HEK293 (cell line): ENCODE measurements around the gene GALNTL6.

ENCODE experiments used
- CTCF ChIA-PET: fragments of 350-600 bp; formaldehyde crosslinking; extraction: SDS; loops from one replicate; lab custom pipeline; 2021; ENCODE audit warnings: antibody characterized with exemption; lab: Yijun Ruan, JAX
- POLR2A ChIA-PET: fragments of 300-600 bp; formaldehyde crosslinking; extraction: SDS; loops from one replicate; lab custom pipeline; 2020; ENCODE audit warnings: antibody characterized with exemption, inconsistent platforms; lab: Yijun Ruan, JAX
- H3K27ac ChIP-seq: fragments of 200-500 bp; sonication (Bioruptor generic); 2 replicates; pipeline ENCODE4 v1.5.1; 2014; ENCODE audit warnings: low read depth, low read length, control low read depth, inconsistent platforms; ENCODE audit errors: extremely low read depth
- H3K36me3 ChIP-seq, 2 experiments: fragments of 200-500 bp in 1 of 2; sonication (Bioruptor generic) in 1 of 2; 1 replicate in 1 of 2; 2 replicates in 1 of 2; pipeline ENCODE4 v1.5.1; 2014 to 2017; ENCODE audit warnings: inconsistent platforms in 2 of 2, low read length in 2 of 2; ENCODE audit not compliant: control insufficient read depth in 2 of 2, insufficient read depth in 1 of 2
- H3K4me1 ChIP-seq: fragments of 200-500 bp; sonication (Bioruptor generic); 2 replicates; pipeline ENCODE4 v1.5.1; 2014; ENCODE audit warnings: mild to moderate bottlenecking, low read length, inconsistent platforms; ENCODE audit not compliant: control insufficient read depth, insufficient read depth
- H3K4me3 ChIP-seq: 2 replicates; pipeline ENCODE4 v1.5.1; 2011; ENCODE audit warnings: low read depth, mild to moderate bottlenecking, control low read depth, low read length, moderate library complexity
- H3K9me3 ChIP-seq: fragments of 200-500 bp; sonication (Bioruptor generic); 2 replicates; pipeline ENCODE4 v1.5.1; 2014; ENCODE audit warnings: low read depth, low read length, inconsistent platforms; ENCODE audit not compliant: control insufficient read depth, insufficient read depth
- GLI2 ChIP-seq: fragments of 450-650 bp; formaldehyde crosslinking; IDR thresholded peaks from 2 replicates; pipeline ENCODE4; 2017; ENCODE audit warnings: missing biosample characterization, missing genetic modification characterization, low read depth, borderline replicate concordance
- KLF9 ChIP-seq: fragments of 450-650 bp; formaldehyde crosslinking; IDR thresholded peaks from 2 replicates; pipeline ENCODE4 v1.5.1; 2016; ENCODE audit warnings: missing biosample characterization, missing genetic modification characterization, low read depth
- SP7 ChIP-seq: fragments of 450-650 bp; formaldehyde crosslinking; IDR thresholded peaks from 2 replicates; pipeline ENCODE4 v1.5.1; 2016; ENCODE audit warnings: missing biosample characterization, missing genetic modification characterization
- TCF7L2 ChIP-seq: IDR thresholded peaks from 2 replicates; pipeline ENCODE4 v1.6.1; 2011; ENCODE audit warnings: low read depth, mild to moderate bottlenecking, inconsistent platforms, low read length, moderate library complexity, borderline replicate concordance
- ZNF133 ChIP-seq: fragments of 450-650 bp; formaldehyde crosslinking; IDR thresholded peaks from 2 replicates; pipeline ENCODE4 v1.5.1; 2016; ENCODE audit warnings: missing biosample characterization, missing genetic modification characterization
- ZNF223 ChIP-seq: fragments of 450-650 bp; formaldehyde crosslinking; IDR thresholded peaks from 2 replicates; pipeline ENCODE4 v1.5.1; 2016; ENCODE audit warnings: missing biosample characterization, missing genetic modification characterization
- ZNF600 ChIP-seq: fragments of 450-650 bp; formaldehyde crosslinking; IDR thresholded peaks from 2 replicates; pipeline ENCODE4 v1.5.1; 2016; ENCODE audit warnings: missing biosample characterization, missing genetic modification characterization
- ZNF660 ChIP-seq: fragments of 450-650 bp; IDR thresholded peaks from 2 replicates; pipeline ENCODE4 v1.5.1; 2018; ENCODE audit warnings: missing biosample characterization, mild to moderate bottlenecking, missing genetic modification characterization
- ZNF664 ChIP-seq: fragments of 450-650 bp; formaldehyde crosslinking; IDR thresholded peaks from 2 replicates; pipeline ENCODE4 v1.5.1; 2016; ENCODE audit warnings: missing biosample characterization, missing genetic modification characterization
- ZNF785 ChIP-seq: fragments of 450-650 bp; formaldehyde crosslinking; IDR thresholded peaks from 2 replicates; pipeline ENCODE4 v1.5.1; 2016; ENCODE audit warnings: missing biosample characterization, missing genetic modification characterization
- TF ChIP-seq, protein P1 (sequence below): IDR thresholded peaks from 2 replicates; pipeline ENCODE4 v1.6.1; 2011; ENCODE audit warnings: mild to moderate bottlenecking, low read depth, low read length, borderline replicate concordance
- TF ChIP-seq, protein P2 (sequence below): fragments of 450-650 bp; formaldehyde crosslinking; IDR thresholded peaks from 2 replicates; pipeline ENCODE4 v1.5.1; 2017; ENCODE audit warnings: missing biosample characterization, missing genetic modification characterization
- TF ChIP-seq, protein P3 (sequence below): fragments of 450-650 bp; formaldehyde crosslinking; IDR thresholded peaks from 2 replicates; pipeline ENCODE4 v1.5.1; 2017; ENCODE audit warnings: missing biosample characterization, mild to moderate bottlenecking, missing genetic modification characterization, moderate library complexity
- TF ChIP-seq, protein P4 (sequence below): fragments of 450-650 bp; formaldehyde crosslinking; IDR thresholded peaks from 2 replicates; pipeline ENCODE4 v1.5.1; 2016; ENCODE audit warnings: missing biosample characterization, missing genetic modification characterization
- TF ChIP-seq, protein P5 (sequence below): fragments of 450-650 bp; formaldehyde crosslinking; IDR thresholded peaks from 2 replicates; pipeline ENCODE4 v1.5.1; 2016; ENCODE audit warnings: missing biosample characterization, missing genetic modification characterization
- TF ChIP-seq, protein P6 (sequence below): fragments of 450-650 bp; IDR thresholded peaks from 2 replicates; pipeline ENCODE4 v1.5.1; 2018; ENCODE audit warnings: missing biosample characterization, missing genetic modification characterization
- TF ChIP-seq, protein P7 (sequence below): fragments of 450-650 bp; formaldehyde crosslinking; IDR thresholded peaks from 2 replicates; pipeline ENCODE4 v1.5.1; 2017; ENCODE audit warnings: missing biosample characterization, missing genetic modification characterization

GALNTL6 gene

DNA sequence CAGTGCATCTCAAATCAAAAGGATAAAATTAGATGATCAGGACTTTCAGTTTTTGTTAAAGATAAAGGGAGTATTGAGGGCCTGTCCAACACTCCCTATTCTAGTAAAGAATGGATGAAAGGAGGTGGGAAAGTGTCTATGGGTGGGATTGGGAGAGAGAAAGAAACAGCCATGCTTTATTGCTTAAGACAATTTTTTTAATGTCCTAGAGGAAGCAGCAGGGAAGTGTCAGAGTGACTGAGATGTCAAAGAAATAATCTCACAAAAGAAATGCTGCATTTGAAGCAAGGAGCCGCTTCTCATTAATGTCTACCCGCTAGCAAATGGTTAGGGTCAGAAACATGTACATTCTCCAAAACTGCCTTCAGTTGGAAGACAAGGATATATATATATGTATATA is 1238.0 kb downstream of the GALNTL6 start:
- POLR2A ChIA-PET, result no interaction called here
- H3K9me3 ChIP-seq, result no peaks in the 10 kb centered on the region
- H3K4me3 ChIP-seq, result no peak overlapping the region
- no peak for TF ChIP-seq ZNF664 (tag by site-specific recombination)
- TF ChIP-seq GLI2, result no peak
- TF ChIP-seq, all 188 proteins: peak for 0
- Histone ChIP-seq H3K27ac (no peak overlapping the region), H3K4me1 (no peaks in the 10 kb centered on the region), H3K36me3 (no peaks in the 10 kb centered on the region)
- CTCF ChIA-PET, result interaction anchor here (0.6 kb wide), 1 partner anchor 203 kb away, joined by 3 read pairs; no protein-coding TSS in a partner anchor

DNA sequence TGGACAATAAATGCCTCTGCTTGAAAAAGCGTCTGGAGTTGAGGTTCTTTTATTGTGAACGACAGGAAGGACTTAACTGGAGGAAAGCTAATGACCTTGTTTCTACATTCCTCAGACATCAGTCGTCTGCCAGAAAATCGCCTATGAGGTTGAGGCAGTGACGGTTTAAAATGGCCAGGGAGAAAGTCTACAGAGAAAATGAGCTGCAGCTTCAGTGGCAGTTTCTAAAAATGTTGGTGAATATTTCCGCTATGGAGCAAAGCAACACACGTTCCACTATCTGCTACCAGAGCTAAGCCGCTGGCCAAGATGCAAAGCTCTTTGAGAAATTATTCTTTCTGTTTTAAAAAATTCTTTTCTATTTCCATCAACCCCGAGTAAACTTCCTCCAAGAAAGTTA is 1238.5 kb downstream of the GALNTL6 start:
- peaks cover 3% of the 10 kb centered on the region; the same call in 1 of the 2 replicates for H3K4me1 ChIP-seq
- H3K4me3 ChIP-seq, result no peak overlapping the region
- H3K9me3 ChIP-seq, result no peaks in the 10 kb centered on the region
- H3K36me3 ChIP-seq, result no peaks in the 10 kb centered on the region
- CTCF ChIA-PET, result interaction anchor here (0.5 to 0.7 kb wide), 3 partner anchors 15 to 203 kb away, joined by 3 to 5 read pairs (median 4); no protein-coding TSS in a partner anchor
- no peak overlapping the region for H3K27ac ChIP-seq
- POLR2A ChIA-PET, result no interaction called here
- TF ChIP-seq, protein P1, sequence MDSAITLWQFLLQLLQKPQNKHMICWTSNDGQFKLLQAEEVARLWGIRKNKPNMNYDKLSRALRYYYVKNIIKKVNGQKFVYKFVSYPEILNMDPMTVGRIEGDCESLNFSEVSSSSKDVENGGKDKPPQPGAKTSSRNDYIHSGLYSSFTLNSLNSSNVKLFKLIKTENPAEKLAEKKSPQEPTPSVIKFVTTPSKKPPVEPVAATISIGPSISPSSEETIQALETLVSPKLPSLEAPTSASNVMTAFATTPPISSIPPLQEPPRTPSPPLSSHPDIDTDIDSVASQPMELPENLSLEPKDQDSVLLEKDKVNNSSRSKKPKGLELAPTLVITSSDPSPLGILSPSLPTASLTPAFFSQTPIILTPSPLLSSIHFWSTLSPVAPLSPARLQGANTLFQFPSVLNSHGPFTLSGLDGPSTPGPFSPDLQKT, result no peak
- TF ChIP-seq, protein P2, sequence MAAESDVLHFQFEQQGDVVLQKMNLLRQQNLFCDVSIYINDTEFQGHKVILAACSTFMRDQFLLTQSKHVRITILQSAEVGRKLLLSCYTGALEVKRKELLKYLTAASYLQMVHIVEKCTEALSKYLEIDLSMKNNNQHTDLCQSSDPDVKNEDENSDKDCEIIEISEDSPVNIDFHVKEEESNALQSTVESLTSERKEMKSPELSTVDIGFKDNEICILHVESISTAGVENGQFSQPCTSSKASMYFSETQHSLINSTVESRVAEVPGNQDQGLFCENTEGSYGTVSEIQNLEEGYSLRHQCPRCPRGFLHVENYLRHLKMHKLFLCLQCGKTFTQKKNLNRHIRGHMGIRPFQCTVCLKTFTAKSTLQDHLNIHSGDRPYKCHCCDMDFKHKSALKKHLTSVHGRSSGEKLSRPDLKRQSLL (tag by site-specific recombination), result no peak
- no peak for TF ChIP-seq KLF9
- TF ChIP-seq TCF7L2, result no peak
- TF ChIP-seq, protein P3, sequence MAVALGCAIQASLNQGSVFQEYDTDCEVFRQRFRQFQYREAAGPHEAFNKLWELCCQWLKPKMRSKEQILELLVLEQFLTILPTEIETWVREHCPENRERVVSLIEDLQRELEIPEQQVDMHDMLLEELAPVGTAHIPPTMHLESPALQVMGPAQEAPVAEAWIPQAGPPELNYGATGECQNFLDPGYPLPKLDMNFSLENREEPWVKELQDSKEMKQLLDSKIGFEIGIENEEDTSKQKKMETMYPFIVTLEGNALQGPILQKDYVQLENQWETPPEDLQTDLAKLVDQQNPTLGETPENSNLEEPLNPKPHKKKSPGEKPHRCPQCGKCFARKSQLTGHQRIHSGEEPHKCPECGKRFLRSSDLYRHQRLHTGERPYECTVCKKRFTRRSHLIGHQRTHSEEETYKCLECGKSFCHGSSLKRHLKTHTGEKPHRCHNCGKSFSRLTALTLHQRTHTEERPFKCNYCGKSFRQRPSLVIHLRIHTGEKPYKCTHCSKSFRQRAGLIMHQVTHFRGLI (tag by site-specific recombination), result no peak

DNA sequence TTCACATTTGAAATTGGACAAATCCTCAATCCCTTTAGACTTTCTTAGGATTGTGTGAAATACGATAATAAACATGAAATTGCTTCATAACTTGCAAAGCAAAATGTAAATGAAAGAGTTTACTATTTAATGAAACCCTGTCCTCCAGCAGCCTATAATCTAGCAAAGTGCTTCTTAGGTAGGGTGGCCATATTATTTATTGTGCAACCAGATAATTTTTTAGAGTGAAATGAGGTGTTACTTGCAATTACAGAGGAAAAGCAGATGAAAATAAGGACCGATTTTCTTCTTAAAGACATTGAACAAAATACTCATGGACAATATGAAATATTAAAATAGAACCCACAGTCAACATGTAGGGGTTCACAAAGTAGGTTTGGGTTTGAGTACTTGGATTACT is 1239.2 kb downstream of the GALNTL6 start:
- H3K9me3 ChIP-seq, result no peaks in the 10 kb centered on the region
- CTCF ChIA-PET, result interaction anchor here (0.7 kb wide), 1 partner anchor 39 kb away, joined by 3 read pairs; no protein-coding TSS in a partner anchor
- peaks cover 6% of the 10 kb centered on the region; the same call in 1 of the 2 replicates for H3K4me1 ChIP-seq
- no peak overlapping the region for H3K27ac ChIP-seq
- H3K4me3 ChIP-seq, result no peak overlapping the region
- TF ChIP-seq ZNF785 (tag by site-specific recombination) (no peak), ZNF660 (tag by site-specific recombination) (no peak), ZNF223 (tag by site-specific recombination) (no peak), ZNF133 (tag by site-specific recombination) (no peak), ZNF600 (tag by site-specific recombination) (no peak), SP7 (tag by site-specific recombination) (no peak)
- TF ChIP-seq, protein P4, sequence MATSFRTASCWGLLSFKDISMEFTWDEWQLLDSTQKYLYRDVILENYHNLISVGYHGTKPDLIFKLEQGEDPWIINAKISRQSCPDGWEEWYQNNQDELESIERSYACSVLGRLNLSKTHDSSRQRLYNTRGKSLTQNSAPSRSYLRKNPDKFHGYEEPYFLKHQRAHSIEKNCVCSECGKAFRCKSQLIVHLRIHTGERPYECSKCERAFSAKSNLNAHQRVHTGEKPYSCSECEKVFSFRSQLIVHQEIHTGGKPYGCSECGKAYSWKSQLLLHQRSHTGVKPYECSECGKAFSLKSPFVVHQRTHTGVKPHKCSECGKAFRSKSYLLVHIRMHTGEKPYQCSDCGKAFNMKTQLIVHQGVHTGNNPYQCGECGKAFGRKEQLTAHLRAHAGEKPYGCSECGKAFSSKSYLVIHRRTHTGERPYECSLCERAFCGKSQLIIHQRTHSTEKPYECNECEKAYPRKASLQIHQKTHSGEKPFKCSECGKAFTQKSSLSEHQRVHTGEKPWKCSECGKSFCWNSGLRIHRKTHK, result no peak
- TF ChIP-seq, protein P5, sequence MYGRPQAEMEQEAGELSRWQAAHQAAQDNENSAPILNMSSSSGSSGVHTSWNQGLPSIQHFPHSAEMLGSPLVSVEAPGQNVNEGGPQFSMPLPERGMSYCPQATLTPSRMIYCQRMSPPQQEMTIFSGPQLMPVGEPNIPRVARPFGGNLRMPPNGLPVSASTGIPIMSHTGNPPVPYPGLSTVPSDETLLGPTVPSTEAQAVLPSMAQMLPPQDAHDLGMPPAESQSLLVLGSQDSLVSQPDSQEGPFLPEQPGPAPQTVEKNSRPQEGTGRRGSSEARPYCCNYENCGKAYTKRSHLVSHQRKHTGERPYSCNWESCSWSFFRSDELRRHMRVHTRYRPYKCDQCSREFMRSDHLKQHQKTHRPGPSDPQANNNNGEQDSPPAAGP (tag by site-specific recombination), result no peak
- TF ChIP-seq, protein P6, sequence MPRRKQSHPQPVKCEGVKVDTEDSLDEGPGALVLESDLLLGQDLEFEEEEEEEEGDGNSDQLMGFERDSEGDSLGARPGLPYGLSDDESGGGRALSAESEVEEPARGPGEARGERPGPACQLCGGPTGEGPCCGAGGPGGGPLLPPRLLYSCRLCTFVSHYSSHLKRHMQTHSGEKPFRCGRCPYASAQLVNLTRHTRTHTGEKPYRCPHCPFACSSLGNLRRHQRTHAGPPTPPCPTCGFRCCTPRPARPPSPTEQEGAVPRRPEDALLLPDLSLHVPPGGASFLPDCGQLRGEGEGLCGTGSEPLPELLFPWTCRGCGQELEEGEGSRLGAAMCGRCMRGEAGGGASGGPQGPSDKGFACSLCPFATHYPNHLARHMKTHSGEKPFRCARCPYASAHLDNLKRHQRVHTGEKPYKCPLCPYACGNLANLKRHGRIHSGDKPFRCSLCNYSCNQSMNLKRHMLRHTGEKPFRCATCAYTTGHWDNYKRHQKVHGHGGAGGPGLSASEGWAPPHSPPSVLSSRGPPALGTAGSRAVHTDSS (tag by site-specific recombination), result no peak
- TF ChIP-seq, protein P7, sequence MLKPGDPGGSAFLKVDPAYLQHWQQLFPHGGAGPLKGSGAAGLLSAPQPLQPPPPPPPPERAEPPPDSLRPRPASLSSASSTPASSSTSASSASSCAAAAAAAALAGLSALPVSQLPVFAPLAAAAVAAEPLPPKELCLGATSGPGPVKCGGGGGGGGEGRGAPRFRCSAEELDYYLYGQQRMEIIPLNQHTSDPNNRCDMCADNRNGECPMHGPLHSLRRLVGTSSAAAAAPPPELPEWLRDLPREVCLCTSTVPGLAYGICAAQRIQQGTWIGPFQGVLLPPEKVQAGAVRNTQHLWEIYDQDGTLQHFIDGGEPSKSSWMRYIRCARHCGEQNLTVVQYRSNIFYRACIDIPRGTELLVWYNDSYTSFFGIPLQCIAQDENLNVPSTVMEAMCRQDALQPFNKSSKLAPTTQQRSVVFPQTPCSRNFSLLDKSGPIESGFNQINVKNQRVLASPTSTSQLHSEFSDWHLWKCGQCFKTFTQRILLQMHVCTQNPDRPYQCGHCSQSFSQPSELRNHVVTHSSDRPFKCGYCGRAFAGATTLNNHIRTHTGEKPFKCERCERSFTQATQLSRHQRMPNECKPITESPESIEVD, result no peak
- POLR2A ChIA-PET, result interaction anchor here (0.6 kb wide), 1 partner anchor 318 kb away, joined by 4 read pairs; the partner anchor contains the start of gene SAP30
- H3K36me3 ChIP-seq, result no peaks in the 10 kb centered on the region
